CD4-positive, alpha-beta T cell treated with Interleukin-10 for 1 hour (primary cell): ENCODE results near the gene TRPV5.

Experiments
- DNase-seq: peaks from one replicate; pipeline ENCODE4 v3.0.0-alpha.2; 2020

The TRPV5 gene

DNA sequence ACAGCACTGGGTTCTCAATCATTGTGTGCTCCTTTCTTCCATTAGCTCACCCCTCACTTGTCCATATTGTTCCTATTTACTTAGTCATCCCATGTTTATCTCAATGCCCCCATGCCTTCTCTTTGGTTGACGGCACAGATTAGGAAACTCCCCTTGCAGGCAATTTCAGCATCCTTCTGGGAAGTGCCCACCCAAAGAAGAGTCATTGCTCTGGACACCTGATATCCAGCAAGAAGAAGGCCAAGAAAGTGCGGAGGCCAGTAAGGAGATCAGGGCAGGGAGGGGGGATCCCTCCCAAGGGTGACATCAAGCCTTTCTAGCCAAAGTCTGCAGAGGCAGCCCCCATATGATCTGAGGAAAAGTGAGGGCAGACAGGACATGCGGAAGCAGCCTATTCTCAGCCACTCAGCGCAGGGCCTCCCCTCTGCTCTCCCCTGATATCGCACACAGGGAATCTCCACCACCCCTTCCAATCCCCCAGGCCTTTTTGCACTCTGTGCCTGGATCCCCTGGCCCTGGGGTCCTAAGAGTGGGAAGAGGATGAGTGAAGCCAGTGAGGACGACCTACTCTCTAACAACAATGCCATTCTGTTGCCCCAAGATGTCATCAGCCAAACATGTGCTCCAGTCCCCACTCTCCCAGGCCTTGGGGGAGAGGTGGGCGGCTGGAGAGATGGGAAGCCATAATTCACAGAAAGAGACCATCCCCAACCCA lies 49.8 kb downstream of the TRPV5 start:
- no peak for DNase-seq

DNA sequence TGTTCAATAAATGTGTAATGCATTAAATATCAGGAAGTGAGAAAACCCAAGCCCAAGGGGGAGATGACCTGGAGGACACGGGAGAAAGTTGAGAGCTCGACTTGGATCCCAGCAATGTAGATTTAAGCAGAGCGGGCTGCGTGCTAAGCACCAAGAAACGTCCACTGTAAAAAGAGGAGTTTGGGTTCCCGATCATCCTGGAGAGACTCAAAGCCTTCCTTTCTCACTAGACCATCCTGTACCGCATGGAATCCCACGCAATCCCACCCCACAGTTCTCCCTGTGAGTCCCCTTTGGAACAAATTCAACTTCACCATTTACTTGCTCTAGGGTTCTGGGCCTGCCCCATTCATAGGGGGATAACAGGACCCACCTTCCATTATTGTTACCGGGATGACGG lies 50.4 kb downstream of the TRPV5 start:
- DNase-seq, result no peak

GRCh38 chr7:142882338-142882678 lies 51.2 kb downstream of the TRPV5 start:
- no peak for DNase-seq

DNA sequence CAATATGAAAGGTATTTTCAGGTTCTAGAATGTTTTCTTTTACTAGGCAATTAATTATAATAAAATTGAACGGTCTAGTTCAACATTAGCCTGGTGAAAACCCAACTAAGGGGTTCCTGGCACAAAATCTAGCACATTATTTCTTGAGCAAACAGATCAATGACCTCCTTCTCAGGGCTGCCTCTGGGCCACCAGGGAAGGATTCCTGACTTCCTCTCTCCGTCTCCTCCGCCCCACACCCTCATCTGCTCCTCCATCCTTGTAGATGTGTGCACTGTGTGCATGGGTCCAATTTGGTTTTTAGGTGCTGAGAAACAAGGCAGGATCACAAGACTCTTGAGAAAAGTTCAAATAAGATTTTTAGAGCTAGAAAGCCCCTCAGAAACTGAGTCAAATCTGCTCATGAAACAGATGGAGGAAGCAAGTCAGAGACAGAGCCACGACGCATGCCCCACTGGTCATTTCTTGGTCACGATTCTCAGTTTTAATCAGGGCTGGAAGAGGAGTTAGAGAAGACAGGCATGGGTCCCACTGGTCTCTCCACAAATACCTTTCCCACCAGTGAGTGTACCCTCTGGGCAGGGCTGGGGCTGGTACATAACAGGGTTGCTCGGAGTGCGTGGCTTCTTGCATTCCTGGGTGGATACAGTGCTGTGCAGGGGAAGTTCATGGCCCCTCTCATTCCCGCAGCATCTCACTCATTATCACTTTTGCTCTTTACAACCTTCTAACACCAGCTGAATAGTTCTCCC lies 51.8 kb downstream of the TRPV5 start:
- DNase-seq, result no peak

DNA sequence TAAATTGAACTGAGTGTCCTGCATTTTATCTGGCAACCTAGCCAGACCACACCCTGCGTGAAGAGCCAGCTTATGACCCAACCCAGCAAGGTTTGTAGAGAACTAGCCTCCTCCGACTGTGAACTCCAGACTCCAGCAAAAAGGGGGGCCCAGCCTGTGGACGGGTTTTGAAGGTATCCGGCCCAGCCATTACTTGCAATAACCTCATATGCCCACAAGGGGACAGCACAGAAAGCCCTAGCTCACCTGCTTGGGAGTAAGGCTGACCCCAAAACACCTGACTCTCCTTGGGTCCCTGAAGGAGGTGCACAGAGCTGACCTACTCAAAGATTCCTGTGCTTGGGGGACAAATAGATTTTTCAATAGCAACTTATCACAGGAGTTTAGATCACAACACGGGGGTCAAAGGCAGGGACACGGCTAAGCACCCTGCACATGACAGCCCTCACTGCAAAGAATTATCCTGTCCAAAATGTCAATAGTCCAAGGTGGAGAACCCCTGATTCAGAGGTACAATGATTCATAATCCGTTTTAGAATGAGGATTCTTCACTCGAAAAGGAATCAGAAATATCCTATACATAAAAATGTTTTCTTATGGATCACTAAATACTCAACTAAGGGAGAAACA lies 52.6 kb downstream of the TRPV5 start:
- DNase-seq, result peak; percentile 67

DNA sequence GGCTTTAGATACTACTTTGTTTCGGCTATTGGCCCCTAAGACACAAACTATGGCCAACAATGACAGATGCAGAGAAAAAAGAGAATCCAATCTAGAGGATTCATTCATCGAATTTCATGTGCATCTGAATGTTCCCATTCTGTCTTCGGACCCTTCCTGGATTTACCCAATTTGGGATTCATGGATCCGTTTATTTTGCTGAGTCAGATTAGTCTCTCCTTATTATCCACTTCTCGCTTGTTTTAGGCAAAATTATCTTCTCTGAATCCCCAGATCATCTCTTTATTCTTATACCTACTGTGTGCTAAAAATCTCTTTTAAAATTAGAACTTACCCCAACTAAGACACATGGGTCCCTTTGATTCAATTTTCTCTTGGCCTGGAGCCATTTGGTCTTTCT lies 54.5 kb downstream of the TRPV5 start:
- no peak for DNase-seq

- no peak for DNase-seq
Observed at GRCh38 chr7:142878315-142878714, 55.2 kb downstream of the TRPV5 start.

DNA sequence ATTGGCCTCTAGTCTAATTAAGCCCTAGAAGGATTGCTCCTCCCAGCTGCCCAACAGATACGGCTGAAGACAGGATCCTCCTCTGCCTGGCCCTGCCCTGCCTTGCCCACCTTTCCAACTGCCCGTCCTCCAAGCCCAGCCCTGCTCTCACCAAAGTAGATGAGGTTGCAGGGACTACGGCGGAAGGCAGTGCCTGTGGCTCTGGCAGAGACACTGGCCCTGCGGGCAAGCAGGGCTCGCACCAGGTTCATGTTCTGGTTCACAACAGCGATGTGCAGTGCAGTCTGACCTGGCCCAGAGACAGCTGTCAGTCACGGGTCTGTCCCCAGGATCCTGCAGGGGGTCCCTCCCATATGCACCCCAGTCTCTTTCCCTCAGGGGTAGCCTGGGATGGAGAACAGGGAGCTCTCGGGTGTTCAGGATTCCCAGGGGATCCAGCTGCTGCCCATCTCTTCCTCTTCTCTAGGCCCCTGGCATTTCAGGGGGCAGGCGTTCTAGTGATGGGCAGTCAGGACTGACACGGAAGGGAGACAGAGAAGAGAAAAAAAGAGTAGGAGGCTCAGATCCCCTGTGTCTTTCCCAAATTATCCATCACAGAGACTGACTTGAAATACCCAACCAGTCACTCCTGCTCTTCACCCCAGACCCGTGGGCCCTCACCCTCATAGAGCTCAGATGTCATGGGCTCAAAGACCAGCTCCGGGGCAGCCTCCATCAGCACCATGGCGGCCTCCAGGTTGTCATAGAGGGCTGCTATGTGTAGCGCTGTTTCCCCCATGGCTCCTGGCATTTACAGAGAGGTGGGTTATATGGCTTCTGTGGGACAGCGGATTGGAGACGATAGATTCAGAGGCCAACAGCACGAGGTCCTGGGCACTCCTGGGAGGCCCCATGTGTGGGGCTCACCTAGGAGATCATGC lies 56.3 kb downstream of the TRPV5 start:
- DNase-seq, result no peak

DNA sequence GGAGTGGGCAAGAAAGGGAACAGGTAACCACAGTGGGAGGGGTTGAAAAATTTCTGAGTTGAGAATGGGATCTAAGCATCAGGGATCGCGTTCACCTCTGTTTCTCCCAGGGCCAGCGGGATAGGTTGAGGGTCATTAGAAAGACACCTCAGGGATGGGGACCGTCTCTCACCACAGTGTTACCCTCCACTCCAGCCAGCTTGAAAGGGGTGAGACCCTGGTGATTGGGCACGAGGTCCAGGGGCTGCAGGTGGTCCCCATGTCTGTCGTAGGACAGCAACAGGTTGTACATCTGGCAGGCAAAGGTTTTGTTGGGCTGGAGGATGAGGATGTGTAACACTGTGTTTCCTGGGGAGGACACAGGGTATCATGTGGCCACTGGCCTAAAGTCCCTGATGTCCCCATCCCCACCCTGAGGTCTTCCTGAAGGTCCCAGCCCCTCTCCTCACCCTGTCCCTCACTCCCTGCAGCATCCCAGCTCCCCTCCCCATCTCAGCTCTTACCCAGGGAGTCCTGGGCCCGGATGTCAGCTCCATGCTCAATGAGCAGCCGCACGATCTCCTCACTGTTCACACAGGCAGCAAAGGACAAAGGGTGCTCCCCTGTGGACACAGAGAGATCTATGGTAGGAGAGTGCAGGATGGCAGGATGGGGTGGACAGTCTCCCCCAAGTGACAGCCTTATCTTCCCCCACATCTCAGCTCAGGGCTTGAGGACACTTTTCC lies 57.1 kb downstream of the TRPV5 start:
- no peak for DNase-seq

DNA sequence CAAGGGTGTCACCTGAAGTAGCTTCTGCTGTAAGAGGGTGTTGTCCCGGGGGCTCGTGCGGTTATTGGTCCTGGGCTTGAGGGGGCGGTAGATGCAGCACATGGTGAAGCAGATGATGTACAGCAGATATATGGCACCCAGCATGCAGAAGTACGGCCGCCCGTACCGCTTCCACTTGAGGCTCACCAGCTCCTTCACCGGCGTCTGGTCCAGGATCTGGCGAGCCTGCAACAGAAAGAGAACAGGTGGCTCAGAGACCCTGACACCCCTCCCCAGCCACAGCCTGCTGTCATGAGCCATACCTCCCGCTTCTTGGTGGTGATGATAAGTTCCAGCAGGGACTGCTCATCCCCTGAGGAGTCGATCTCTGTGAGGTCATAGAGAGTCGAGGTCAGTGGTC lies 58.1 kb downstream of the TRPV5 start:
- no peak for DNase-seq

- DNase-seq, result no peak
Observed at GRCh38 chr7:142874837-142875236, 58.7 kb downstream of the TRPV5 start.

- DNase-seq, result no peak
Observed at GRCh38 chr7:142874409-142874808, 59.1 kb downstream of the TRPV5 start.

GRCh38 chr7:142873871-142874270 lies 59.7 kb downstream of the TRPV5 start:
- no peak for DNase-seq

- peak; percentile 21 for DNase-seq
Observed at GRCh38 chr7:142873281-142873784, 60.2 kb downstream of the TRPV5 start.

DNA sequence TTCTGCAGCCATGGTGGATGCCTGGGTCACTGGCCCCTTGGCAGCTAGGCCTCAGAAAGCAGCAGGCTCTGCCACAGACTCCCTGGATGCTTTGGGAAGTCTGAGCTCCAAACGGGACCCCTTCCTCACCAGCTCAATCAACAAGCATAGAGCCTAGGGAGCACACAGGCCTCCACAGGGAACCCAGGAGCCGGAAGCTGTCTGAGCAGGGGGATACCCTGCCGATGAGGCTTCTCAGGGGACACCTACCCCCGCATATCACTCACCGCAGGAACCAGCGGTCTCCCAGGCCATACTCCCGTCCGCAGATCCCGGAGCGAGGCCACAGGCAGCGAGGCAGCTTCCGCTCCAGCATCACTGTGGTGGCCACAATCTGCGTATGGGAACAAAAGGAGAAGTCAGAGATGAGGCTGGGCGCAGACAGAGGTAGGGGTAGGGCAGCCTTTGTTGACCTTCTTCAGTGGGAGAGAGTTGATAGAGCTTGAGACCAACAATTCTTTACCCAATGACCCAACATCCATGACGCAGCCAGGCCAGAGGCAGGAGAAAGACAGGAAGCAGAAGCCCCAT lies 61.4 kb downstream of the TRPV5 start:
- no peak for DNase-seq

DNA sequence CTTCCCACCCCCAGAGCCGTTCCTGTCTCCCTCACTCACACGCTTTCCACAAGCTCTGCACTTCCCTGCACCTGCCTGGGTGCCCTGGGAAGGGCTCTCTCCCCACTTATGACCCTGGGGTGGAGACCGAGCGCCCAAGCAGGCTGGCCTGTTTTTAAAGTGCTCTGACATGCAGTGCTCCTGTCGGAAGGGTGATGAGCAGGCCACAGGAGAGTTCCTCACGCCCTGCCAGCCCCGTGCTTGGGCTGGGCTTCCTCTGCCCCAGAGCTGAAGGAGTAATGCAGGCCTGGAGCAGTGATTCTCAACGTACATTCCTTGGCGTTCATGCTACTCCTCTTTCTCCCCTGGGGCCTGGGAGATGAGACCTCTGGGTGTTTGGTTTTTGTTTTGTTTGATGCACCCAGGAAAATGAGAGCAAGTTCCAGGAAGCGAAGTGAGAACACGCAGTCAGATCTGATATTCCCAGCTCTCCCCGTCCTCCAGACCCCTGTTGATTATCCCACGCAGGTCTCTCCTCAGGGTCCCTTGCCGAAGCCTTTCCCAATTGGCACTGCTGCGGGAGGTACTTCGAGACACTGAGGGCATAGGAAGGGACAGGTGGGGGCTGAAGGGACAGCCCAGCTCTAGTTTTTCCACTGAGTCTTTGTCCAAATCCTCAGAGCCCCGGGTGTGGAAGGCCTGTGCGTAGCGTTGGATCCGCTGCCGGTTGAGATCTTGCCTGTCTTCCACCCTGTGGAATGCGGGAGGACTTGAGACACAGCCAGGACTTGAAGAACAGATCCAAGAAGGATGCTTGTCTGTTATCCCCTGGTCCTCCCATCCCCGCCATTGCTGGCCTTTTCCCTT lies 62.1 kb downstream of the TRPV5 start:
- DNase-seq, result no peak

DNA sequence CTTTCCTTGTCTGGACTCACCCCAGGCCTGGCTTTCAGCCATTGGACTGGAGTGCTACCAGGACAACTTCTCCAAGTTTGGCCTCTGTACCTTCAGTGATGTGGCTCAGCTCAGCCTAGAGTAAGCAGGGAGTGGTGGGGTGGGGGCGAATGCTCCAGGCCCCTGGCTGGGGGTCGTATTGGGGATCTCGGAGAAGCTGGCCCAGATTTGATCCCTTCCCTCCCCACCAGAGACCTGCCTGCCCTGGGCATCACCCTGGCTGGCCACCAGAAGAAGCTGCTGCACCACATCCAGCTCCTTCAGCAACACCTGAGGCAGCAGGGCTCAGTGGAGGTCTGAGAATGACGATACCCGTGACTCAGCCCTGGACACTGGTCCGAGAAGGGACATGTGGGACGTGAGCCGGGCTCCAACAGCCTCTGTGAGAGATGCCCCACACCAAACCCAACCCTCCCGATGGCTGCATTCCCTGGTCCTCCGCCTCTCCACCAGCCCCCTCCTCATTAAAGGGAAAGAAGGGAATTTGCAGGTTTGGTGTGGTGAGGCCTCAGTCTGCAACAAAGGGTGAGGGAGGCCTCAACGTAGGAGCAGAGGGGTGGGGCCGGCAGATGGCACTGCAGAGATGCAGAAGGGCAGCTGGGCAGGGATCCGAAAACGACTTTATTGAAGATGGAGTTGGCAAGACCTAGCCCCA lies 62.8 kb downstream of the TRPV5 start:
- no peak for DNase-seq

DNA sequence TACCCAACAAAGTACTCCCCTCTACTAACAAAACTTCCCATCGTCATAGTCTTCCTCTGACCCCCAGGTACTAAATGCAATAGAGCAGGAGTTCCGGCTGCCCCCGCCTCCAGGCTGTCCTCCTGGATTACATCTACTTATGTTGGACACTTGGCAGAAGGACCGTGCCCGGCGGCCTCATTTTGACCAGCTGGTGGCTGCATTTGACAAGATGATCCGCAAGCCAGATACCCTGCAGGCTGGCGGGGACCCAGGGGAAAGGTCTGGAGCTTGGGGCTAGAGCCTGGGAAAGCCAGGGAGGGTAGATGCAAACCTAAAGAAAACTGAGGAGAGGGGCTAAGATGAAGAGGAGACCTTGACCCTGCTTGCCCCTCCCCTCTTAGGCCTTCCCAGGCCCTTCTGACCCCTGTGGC lies 63.4 kb downstream of the TRPV5 start:
- DNase-seq, result no peak

DNA sequence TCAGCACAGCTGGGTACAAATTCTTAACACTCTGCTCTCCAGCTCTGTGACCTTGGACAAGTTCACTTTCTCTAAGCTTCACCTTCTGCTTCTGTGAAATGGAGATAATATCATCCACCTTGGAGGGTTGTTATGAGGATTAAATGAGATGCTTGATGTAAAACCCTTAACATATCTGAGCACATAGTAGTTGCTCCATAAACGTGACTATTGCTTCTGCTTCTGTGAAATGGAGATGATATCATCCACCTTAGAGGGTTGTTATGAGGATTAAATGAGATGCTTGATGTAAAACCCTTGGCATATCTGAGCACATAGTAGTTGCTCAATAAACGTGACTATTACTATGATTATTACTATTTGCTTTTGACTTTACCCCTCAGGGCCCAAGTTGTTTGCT lies 64.1 kb downstream of the TRPV5 start:
- DNase-seq, result no peak

DNA sequence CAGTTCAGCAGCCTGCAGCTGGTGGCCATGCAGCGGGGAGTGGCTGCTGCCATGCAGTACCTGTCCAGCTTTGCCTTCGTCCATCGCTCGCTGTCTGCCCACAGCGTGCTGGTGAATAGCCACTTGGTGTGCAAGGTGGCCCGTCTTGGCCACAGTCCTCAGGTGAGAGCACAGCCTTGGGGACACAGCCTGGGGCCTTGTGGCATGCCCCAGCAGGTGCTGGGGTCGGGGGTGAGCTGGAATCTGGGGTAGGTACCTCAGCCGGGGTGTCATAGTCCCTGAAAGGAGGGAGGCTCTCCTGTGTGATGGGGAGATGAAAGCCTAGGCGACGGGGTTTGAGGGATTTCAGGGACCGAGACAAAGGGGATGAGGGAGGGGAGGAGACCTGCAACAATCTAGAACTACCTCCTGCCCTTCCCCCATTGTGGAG lies 64.5 kb downstream of the TRPV5 start:
- DNase-seq, result no peak
